ENCODE measurements around the gene NUDT4.

Gene NUDT4

DNA sequence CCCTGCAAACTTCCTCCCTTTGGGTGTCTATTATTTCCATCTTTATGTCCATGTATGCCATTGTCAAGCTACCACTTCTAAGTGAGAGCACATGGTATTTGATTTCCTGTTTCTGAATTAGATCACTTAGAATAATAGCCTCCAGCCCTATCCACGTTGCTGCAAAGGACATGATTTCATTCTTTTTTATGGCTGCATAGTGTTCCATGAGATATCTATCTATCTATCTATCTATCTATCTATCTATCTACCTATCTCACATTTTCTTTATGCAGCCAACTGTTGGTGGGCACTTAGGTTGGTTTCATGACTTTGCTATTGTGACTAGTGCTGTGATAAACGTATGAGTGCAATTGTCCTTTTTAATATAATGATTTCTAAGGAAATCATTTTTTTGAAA is 78.4 kb downstream of the NUDT4 start:
- no peak for DNase-seq

Measured in anterior cingulate cortex (tissue), 58 donors.